HepG2 (cell line): Measurements from ENCODE around the gene NDOR1.

Source experiments
- ARID2 ChIP-seq: sonication (generic); formaldehyde crosslinking; IDR thresholded peaks from 2 replicates; pipeline ENCODE4 v1.8.1; 2022; ENCODE audit warnings: mild to moderate bottlenecking, missing genetic modification reagents, borderline replicate concordance
- CHD2 ChIP-seq: IDR thresholded peaks from 2 replicates; pipeline ENCODE4 v1.6.1; 2011; ENCODE audit warnings: low read depth, low read length, improper control_type of control experiment
- NFYB ChIP-seq: sonication (generic); formaldehyde crosslinking; IDR thresholded peaks from 2 replicates; pipeline ENCODE4 v1.4.0; 2020; ENCODE audit warnings: missing genetic modification reagents
- POLR2AphosphoS5 ChIP-seq: IDR thresholded peaks from 2 replicates; pipeline ENCODE4 v1.6.1; 2012; ENCODE audit warnings: low read depth, low read length
- ZSCAN29 ChIP-seq: sonication (generic); formaldehyde crosslinking; conservative IDR thresholded peaks from 2 replicates; pipeline ENCODE4 v1.4.0; 2020; ENCODE audit warnings: mild to moderate bottlenecking, missing genetic modification reagents
- TF ChIP-seq, protein P1 (sequence below), 2 experiments: IDR thresholded peaks; 2 replicates each; pipeline ENCODE4 v1.6.1; 2011 to 2012; ENCODE audit warnings: low read length in 2 of 2, borderline replicate concordance in 1 of 2, low read depth in 1 of 2, mild to moderate bottlenecking in 1 of 2, moderate library complexity in 1 of 2

DNA sequence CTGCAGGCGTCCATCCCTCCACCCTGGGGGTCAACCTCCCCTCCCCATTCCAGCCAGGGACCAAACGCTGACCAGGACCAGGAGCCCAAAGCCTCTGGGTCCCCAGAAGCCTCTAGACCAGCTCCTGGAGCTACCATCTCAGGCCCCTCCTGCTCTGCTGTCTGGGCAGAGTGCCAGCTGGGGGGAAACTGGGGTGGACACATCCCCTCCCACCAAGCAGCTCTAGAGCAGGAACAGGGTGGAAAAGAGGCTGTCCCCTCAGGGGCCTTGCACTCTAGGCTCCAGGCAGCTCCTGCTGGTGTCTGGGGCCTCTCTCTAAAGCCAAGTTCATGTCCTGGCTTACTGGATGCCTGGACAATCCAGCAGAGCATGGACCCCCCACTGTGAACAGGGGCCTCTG is 12.6 kb upstream of the NDOR1 start:
- TF ChIP-seq NFYB (CRISPR knock-in tag) (no peak), POLR2AphosphoS5 (no peak), CHD2 (no peak), ARID2 (CRISPR knock-in tag) (no peak), ZSCAN29 (CRISPR knock-in tag) (no peak)
- TF ChIP-seq, protein P1, sequence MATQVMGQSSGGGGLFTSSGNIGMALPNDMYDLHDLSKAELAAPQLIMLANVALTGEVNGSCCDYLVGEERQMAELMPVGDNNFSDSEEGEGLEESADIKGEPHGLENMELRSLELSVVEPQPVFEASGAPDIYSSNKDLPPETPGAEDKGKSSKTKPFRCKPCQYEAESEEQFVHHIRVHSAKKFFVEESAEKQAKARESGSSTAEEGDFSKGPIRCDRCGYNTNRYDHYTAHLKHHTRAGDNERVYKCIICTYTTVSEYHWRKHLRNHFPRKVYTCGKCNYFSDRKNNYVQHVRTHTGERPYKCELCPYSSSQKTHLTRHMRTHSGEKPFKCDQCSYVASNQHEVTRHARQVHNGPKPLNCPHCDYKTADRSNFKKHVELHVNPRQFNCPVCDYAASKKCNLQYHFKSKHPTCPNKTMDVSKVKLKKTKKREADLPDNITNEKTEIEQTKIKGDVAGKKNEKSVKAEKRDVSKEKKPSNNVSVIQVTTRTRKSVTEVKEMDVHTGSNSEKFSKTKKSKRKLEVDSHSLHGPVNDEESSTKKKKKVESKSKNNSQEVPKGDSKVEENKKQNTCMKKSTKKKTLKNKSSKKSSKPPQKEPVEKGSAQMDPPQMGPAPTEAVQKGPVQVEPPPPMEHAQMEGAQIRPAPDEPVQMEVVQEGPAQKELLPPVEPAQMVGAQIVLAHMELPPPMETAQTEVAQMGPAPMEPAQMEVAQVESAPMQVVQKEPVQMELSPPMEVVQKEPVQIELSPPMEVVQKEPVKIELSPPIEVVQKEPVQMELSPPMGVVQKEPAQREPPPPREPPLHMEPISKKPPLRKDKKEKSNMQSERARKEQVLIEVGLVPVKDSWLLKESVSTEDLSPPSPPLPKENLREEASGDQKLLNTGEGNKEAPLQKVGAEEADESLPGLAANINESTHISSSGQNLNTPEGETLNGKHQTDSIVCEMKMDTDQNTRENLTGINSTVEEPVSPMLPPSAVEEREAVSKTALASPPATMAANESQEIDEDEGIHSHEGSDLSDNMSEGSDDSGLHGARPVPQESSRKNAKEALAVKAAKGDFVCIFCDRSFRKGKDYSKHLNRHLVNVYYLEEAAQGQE (IDR thresholded peaks at IDR 0.05; ENCODE audit: borderline replicate concordance in 1 of 2, low read depth in 1 of 2, low read length in 2 of 2), result no peak
